Left lung (tissue), 10 donors: Measurements from ENCODE around the gene CPA2. TPM values are rescaled to one million over a fixed set of nuclear protein-coding genes. Genes with fewer than 3 reads are reported as not detected.

Source experiments
- ATAC-seq: fragments of 200-7000 bp; cut with Tn5 transposase; one replicate; pipeline ENCODE4 v1.9.1; 2020; ENCODE audit warnings: moderate library complexity
- DNase-seq, 4 donors: peaks; one replicate each; pipeline ENCODE4 v3.0.0-alpha.2; 2013 to 2020
- H3K27ac ChIP-seq, 2 donors: fragments of 200-600 bp; sonication (generic) in 1 of 2; one replicate each; pipeline versions ENCODE4 v1.5.0 to v1.8.0; 2020 to 2021
- H3K27me3 ChIP-seq, 2 donors: fragments of 200-600 bp; sonication (generic) in 1 of 2; one replicate each; pipeline versions ENCODE4 v1.5.0 to v1.8.0; 2020 to 2021
- H3K36me3 ChIP-seq, 2 donors: fragments of 200-600 bp; sonication (generic) in 1 of 2; one replicate each; pipeline versions ENCODE4 v1.5.0 to v1.8.0; 2020 to 2021
- H3K4me1 ChIP-seq, 2 donors: fragments of 200-600 bp; one replicate each; pipeline ENCODE4 v1.8.0; 2021
- H3K4me3 ChIP-seq, 2 donors: fragments of 200-600 bp; sonication (generic) in 1 of 2; one replicate each; pipeline versions ENCODE4 v1.5.0 to v1.8.0; 2020 to 2021; ENCODE audit warnings: mild to moderate bottlenecking in 1 of 2
- H3K9me3 ChIP-seq, 2 donors: fragments of 200-600 bp; sonication (generic) in 1 of 2; one replicate each; pipeline versions ENCODE4 v1.5.0 to v1.8.0; 2020 to 2021
- CTCF ChIP-seq, 2 donors: fragments of 200-600 bp; sonication (generic) in 1 of 2; IDR thresholded peaks; one replicate each; pipeline versions ENCODE4 v1.5.0 to v1.8.0; 2021; ENCODE audit warnings: antibody characterized with exemption in 2 of 2
- intact Hi-C, 2 donors: fragments of 100-400 bp; cut with DNase I; formaldehyde crosslinking; loops; one replicate each; pipeline versions ENCODE4 v1.11.2 to v1.14.2; 2022
- polyA plus RNA-seq, 6 donors: library from polyadenylated mRNA; unstranded; fragments of 120-200 nt; gene quantifications; one replicate each; pipeline ENCODE4 v1.2.1, GENCODE V29; 2013; ENCODE audit not compliant: insufficient read length in 6 of 6
- total RNA-seq, 2 donors: library from RNA; stranded (reverse); fragmentation: NEBNext Ultra II Directional; extraction: Animal tissue kit (Norgen Biotek cat#: 25700); gene quantifications; one replicate each; pipeline ENCODE4 v1.2.1, GENCODE V29; 2021
- donor health status: DM: no; HTN: yes; CAD: no.
- donor health status: DM: no; HTN: no; CAD: no.

The CPA2 gene
- total and polyA plus RNA-seq, 8 donors: 0.20 to 0.57 (median 0.33) TPM; not detected in 2

DNA sequence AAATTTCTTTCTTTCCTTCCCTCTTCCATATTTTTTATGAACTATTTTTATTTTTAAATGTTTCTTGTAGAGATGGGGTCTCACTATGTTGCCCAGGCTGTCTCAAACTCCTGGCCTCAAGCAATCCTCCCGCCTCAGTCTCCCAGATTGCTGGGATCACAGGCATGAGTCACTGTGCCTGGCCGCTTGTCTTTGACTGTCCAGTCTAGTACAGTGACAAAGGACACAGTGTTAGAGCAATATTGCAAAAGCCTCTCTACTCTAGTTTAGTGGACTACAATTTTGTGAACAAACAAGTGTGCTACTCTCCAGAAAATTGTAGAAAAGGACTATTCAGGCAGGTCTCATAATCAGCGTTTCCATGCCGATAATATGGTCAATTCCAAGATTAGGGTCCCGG lies 37.3 kb downstream of the CPA2 start:
- Histone ChIP-seq H3K4me1 (no peaks in the 10 kb centered on the region), H3K36me3 (no peaks in the 10 kb centered on the region), H3K27me3 (no peaks in the 10 kb centered on the region), H3K9me3 (no peaks in the 10 kb centered on the region), H3K4me3 (no peak overlapping the region), H3K27ac (no peak overlapping the region)
- TF ChIP-seq CTCF (IDR thresholded peaks at IDR 0.05): no peak
- ATAC-seq (no peak), DNase-seq (no peak)
- intact Hi-C loops: no loop called here

GRCh38 chr7:130304878-130305277 lies 38.2 kb downstream of the CPA2 start:
- H3K27ac ChIP-seq: no peak overlapping the region
- no peak for TF ChIP-seq CTCF (IDR thresholded peaks at IDR 0.05)
- DNase-seq (no peak), ATAC-seq (no peak)
- no peak overlapping the region for H3K4me3 ChIP-seq
- no peaks in the 10 kb centered on the region for H3K27me3 ChIP-seq
- no peaks in the 10 kb centered on the region for H3K9me3 ChIP-seq
- H3K36me3 ChIP-seq: no peaks in the 10 kb centered on the region
- no peaks in the 10 kb centered on the region for H3K4me1 ChIP-seq
- intact Hi-C loops: no loop called here

- Histone ChIP-seq H3K4me1 (no peaks in the 10 kb centered on the region), H3K36me3 (no peaks in the 10 kb centered on the region), H3K27ac (no peak overlapping the region), H3K4me3 (no peak overlapping the region), H3K9me3 (no peaks in the 10 kb centered on the region), H3K27me3 (no peaks in the 10 kb centered on the region)
- DNase-seq (no peak), ATAC-seq (no peak)
- intact Hi-C loops: no loop called here
- no peak for TF ChIP-seq CTCF (IDR thresholded peaks at IDR 0.05)
These were observed 38.9 kb downstream of the CPA2 start for GRCh38 chr7:130305433-130306042.

DNA sequence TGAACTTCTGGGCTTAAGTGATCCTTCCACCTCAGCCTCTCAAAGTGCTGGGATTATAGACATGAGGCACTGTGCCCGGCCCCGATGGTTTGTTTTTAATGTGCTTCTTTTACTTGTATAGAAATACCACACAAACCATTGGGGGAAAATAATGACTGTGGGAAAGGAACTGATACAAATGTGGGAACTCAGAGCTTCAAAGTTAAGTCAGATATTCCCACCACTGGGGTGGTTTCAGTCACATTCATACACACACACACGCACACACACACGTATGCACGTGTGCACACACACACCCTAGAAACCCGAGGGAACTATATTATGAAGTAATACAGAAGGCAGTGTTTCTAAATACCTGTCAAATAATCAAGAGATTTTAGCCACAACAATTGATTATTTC lies 43.3 kb downstream of the CPA2 start:
- Histone ChIP-seq H3K27me3 (no peaks in the 10 kb centered on the region), H3K4me1 (no peaks in the 10 kb centered on the region), H3K9me3 (no peaks in the 10 kb centered on the region), H3K4me3 (no peak overlapping the region), H3K36me3 (no peaks in the 10 kb centered on the region), H3K27ac (no peak overlapping the region)
- no peak for TF ChIP-seq CTCF (IDR thresholded peaks at IDR 0.05)
- intact Hi-C loops: no loop called here
- DNase-seq (no peak), ATAC-seq (no peak)

GRCh38 chr7:130314305-130314704 lies 47.6 kb downstream of the CPA2 start:
- intact Hi-C loops: no loop called here
- H3K27me3 ChIP-seq: no peaks in the 10 kb centered on the region
- ATAC-seq: no peak
- no peak for TF ChIP-seq CTCF (IDR thresholded peaks at IDR 0.05)
- no peak for DNase-seq
- H3K9me3 ChIP-seq: no peaks in the 10 kb centered on the region
- H3K4me1 ChIP-seq: no peaks in the 10 kb centered on the region
- no peak overlapping the region for H3K4me3 ChIP-seq
- no peaks in the 10 kb centered on the region for H3K36me3 ChIP-seq
- H3K27ac ChIP-seq: no peak overlapping the region
